GM21360 (cell line): ENCODE data around the gene MAU2.
A peak's percentile ranks its signal among the peaks of the same experiment; 100 is the strongest.

Experiments
- ATAC-seq: cut with Tn5 transposase; IDR thresholded peaks from one replicate; pipeline ENCODE4 v1.9.1; 2021; ENCODE audit warnings: mild to moderate bottlenecking, moderate library complexity; ENCODE audit not compliant: unreplicated experiment

MAU2 gene

DNA sequence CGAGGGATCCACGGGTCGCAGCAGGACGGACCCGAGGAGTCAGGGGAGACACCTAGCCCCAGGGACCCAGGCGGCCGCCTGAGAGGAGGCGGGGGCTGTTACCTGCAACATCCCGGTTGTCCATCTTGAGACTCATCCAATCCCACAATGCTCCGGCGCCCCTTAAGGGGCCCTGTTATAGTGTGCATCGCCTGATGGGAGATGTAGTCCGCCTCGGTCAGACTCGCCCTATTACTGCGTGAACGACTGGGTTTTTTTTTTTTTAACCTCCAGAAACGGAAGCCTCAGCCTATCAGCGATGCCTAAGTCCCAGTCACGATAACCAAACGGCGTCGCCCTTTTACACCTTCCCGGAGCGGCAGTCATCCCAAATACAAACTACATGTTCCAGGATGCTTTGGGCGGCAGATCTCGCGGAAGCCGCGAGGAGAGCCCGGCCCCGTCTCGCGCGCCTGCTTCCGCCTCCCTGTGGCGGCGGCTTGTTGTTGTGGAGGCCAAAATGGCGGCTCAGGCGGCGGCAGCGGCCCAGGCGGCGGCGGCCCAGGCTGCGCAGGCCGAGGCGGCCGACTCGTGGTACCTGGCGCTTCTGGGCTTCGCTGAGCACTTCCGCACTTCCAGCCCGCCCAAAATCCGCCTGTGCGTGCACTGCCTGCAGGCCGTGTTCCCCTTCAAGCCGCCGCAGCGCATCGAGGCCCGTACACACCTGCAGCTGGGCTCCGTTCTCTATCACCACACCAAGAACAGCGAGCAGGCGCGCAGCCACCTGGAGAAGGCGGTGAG is at the start of gene MAU2, which contains the start of gene SUGP1:
Gene MAU2, plus strand, starts transcription at position 469 of the 780 bp plus-strand sequence. Its CDS starts 31 bp downstream, at position 500.
Gene SUGP1, minus strand, starts transcription at position 149 of the 780 bp plus-strand sequence. Its CDS starts 13 bp downstream, at position 136.
- peak; percentile 88 for ATAC-seq

DNA sequence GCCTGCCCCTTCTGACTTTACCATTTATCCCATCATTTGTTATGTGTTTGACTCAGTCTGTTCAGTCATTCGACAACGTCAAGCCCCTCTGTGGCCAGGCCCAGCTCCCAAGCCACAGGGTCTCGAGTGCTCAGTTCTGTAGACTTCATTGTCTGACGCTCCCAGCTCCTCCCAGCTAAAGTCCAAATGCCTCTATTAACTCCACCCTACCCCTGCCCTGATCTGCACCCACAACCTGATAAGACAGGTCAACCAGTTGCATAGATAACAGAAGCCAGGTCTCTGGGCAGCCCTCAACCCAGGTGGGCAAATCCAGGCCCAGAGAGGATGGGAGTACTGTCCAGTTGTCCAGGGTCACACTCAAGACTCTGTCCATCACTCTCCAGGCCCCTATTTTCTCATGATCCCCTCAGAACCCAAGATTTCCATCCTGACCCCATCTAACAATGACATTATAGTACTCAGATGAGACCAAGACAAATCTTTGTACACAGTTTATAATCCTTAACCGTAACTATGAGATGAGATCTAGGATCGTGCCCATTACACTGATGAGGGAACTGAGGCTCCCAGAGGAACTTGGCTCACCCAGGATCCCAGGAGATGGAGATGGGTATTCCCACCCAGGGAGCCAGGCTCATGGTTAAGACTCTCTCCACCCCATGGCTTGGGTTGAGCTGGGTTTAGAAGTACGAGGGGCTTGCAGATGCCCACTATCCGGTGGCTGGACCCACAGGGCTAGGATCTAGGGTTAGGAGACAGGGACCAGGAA is 48.6 kb upstream of the MAU2 start:
- ATAC-seq, result no peak

- ATAC-seq, result no peak
Observed at GRCh38 chr19:19274146-19274545, 46.5 kb upstream of the MAU2 start.

DNA sequence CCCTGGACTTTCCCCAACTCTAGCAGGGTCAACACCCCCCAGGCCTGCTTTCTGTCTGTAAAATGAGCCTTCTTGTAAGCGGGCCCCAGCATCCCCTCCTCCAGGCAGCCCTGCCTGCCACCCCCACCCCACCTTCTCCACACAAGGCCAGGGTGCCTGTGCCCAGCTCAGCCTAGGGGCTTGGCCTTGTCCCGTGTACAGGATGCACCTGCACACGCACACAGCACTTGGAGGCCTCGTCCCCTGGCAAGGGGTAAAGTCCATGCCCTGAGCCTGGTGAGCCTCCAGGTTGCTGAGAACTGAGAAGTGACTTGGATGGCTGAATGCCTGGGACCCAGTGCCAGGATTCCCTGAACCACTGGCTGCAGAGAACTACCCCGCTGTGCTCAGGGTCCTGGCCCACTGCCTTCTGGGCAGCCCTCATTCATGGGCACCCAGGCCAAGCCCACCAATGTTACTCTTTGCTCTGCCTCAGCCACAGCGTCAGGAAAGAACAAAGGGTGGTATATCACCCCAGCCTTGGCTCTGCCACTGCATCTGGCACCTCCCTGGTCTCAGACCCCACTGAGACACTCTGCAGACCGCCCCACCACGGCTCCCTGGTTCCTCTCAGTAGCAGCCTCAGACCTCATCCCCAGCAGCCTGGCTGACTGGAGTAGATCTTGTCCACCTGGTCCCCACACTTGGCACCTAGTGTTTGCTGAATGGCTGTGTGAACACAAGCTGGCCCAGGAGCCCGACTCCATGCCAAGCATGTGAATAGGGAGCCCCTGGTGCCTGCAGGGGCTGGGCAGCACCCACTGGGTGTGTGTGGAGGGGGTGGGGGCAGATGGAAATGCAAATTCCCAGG is 45.7 kb upstream of the MAU2 start:
- no peak for ATAC-seq

- ATAC-seq, result no peak
Observed at GRCh38 chr19:19276386-19276785, 44.2 kb upstream of the MAU2 start.

DNA sequence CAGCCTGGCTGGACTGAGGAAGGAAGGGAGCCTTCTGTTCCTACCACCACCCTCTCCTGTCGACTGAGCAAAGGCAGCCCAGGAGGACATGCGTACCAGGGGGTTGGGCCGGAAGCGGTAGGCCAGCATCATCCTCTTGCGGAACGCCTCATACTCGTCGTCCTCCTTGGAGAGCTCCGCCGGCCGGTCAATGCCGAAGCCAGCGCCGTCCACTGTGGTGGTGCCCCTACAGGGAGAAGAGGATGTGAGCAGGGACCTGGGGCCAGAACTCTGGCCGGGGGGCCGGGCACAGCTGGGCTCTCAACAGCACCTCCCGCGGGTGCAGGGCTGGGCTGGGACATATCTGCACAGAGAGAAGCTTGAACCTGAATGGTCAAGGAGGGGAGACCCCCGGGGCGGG is 43.8 kb upstream of the MAU2 start:
- ATAC-seq, result no peak

DNA sequence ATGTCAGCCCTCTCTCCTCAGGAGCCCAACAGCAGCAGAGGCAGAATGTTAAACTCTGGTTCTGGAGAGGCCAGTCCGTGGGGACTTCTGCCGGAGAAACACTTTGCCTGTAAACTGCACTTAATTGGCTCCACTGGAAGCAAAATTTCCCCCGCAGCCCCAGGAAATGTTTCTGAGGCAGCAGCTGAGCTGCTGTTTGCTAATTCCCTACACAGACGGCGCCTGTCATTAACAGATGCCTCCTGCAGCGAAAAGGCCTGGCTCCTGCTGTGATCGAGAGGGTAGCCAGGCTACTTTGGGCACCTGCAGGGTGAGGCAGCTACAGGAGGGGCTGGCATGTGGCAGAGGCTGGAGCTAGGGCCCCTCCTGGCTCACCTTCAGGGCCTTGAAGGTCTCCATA is 42.3 kb upstream of the MAU2 start:
- no peak for ATAC-seq

- no peak for ATAC-seq
Observed at GRCh38 chr19:19279062-19279612, 41.5 kb upstream of the MAU2 start.

DNA sequence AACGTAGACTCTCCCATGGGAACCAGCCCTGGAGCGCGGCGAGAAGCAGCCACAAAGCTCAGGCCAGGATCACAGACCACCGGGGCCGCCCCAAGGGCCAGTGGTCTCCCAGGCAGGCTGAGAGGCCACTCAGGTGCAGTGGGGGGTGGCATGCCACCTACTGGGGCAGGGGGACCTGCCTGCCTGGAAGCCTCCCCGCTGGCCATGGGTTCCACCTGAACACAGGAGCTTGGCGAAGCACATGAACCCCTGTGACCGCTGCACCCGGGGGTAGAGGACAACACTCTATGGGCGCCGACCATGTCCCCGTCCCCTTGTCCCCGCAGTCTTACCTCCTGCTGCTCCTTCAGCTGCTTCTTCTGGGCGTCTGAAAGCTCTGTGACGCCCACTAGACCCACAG is 40.8 kb upstream of the MAU2 start:
- no peak for ATAC-seq

DNA sequence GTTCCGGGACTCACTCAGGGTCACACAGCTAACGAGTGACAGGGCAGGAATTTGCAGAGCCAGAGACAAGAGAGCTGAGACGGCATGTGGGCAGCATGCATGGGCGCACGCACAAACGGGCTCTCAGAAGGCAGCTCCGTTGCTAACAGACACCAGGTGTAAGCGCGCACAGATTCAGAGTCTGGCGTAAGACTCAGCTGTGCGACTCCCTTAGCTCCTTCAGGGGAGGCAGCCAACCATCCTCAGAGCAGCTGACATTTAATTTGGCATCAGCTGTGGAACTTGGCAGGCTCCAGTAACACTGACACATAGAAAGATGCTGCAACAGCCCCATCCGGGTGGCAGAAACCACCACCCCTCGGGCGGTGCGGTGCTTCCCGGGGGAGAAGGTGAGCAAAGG is 40.1 kb upstream of the MAU2 start:
- no peak for ATAC-seq

- no peak for ATAC-seq
Observed at GRCh38 chr19:19285686-19286085, 34.9 kb upstream of the MAU2 start.

- ATAC-seq, result no peak
Observed at GRCh38 chr19:19292607-19293006, 28.0 kb upstream of the MAU2 start.

DNA sequence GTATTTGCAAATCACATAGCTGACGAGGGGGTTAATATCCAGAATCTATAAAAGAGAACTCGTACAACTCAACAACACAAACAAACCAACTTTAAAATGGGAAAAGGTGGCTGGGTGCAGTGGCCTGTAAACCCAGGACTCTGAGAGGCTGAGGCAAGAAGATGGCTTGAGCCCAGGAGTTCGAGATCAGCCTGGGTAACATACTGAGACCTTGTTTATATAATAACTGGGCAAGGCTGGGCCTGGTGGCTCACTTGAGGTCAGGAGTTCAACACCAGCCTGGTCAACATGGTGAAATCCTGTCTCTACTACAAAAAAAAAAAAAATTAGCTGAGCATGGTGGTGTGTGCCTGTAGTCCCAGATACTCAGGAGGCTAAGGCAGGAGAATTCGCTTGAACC is 25.7 kb upstream of the MAU2 start:
- ATAC-seq, result no peak

- no peak for ATAC-seq
Observed at GRCh38 chr19:19296953-19297689, 23.5 kb upstream of the MAU2 start.

- ATAC-seq, result no peak
Observed at GRCh38 chr19:19297759-19298158, 22.9 kb upstream of the MAU2 start.

- no peak for ATAC-seq
Observed at GRCh38 chr19:19300613-19301012, 20.0 kb upstream of the MAU2 start.

DNA sequence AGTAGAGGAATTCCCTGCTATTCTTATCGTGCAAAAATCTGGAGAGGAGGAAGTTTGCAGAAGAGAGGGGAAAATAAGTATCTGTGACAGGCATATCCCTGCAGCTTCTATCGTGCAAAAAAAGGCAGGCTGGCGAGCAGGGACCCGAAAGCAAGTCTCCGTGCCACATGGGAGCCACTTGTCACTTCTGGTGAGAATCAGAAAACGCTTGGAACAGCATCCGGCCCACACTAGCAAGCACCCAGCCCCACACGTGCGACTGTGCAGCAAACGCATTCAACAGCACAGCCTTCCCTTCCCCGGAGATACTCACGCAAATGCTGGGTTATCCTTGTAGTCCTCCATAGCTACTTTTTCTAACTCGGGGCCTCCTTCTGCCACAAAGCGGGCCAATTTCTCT is 17.2 kb upstream of the MAU2 start:
- no peak for ATAC-seq

DNA sequence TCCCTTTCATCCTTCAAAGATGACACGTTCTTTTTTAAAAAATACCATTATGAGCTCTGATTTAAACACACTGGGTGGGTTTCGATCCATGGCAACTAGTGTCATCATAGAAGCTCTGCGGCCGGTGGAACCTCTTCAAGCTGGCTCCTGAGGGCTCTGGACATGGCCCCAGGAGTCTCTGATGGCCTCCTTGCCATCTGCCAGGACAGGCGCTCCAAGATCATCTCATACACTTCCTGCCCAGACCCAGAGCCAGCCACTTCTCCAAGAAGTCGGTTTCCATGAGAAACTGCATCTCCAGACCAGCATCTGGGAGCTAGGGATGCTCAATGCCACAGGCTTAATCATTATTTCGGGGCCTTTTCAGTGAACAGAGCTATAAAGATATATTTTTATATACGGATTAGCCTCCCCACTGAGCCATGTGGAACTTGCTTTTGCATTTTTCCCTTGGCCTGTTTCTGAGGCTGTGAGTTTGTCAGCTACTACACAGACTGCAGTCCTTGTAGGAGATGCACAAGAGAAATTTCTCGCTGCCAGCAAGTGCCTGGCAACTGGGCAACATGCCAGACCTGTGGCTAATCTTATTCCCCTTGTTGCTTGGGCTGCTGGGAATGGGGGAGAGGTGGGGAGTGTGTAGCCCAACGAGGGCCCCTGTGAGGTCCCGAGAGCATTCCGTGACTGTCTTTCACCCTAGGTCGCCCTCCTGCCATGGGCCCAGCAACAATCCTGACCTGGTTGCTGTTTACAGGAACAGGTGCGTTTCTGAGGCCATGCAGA is 16.3 kb upstream of the MAU2 start:
- no peak for ATAC-seq

DNA sequence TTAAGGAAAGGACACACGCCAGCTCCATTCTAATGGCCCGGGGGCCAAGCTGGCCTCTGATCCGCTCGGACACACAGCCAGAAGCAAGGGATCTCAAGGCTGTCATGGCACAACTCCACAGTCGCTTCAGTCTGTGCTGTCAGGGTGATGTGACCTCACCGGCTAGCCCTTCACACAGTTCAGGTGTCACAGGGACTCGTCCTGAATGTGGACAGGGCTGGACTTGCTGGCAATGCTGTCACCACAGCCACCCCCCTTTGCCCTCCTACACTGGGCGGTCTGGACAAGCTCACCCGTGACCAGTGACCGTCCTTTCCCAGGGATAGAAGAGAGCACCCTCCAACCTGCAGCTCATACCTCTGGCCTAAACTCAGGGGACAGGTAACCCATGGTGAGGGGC is 15.6 kb upstream of the MAU2 start:
- no peak for ATAC-seq

GRCh38 chr19:19305696-19306095 is 14.9 kb upstream of the MAU2 start:
- no peak for ATAC-seq
